H54 (cell line): Measurements from ENCODE around the gene ATP8A1.
"Not testable (repeated sequence)": the region's sequence is repeated elsewhere in the genome, so short reads cannot be mapped to it uniquely, and the experiment has no call there.

ENCODE experiments used
- DNase-seq: peaks from one replicate; pipeline ENCODE4 v3.0.0; 2011; ENCODE audit warnings: low spot score, mixed read lengths; ENCODE audit not compliant: insufficient read length
- FAIRE-seq: peaks from 3 replicates; lab custom pipeline; 2011; peaks lifted over from hg19 to GRCh38; lab: Jason Lieb, UNC
- POLR2A ChIP-seq: IDR thresholded peaks from 2 replicates; pipeline ENCODE4 v1.6.1; 2011; ENCODE audit warnings: low read depth, mild to moderate bottlenecking, low read length

ATP8A1 gene

DNA sequence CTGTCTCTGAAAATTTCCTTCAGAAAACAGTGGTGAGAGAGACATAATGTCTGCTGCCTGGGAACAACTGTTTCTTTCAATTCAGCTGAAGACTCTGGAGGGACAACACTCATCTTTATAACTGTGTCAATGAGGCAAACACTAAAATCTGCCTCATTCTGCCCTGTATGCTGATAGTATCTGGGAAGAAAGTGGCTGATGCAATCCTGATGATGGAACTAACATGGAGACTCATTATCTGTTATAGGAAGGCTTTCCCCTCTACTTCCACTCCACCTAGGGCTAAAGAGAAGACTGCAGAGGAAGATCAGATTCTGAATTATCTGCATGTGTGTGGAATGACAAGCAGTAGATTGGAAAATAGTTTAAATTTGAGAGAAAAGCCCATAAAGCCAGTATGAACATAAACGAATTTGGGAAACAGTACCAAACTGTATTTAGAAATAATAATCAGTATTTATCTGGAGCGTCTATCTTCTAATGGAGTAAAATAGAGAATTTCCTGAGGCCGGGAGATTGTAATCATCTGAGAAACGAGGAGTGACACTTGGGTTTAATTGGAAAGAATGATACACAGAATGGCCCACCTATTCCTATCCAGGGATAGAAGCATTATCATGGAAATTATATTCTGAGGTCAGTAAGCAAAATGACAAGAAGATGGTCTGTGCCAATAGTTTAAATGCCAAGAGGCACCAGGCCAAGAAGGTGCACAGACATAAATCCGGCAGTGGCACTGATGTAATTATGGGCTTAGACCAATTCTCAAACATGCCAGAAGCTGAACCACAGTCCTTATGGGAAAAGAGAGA, 174.2 kb downstream of the ATP8A1 start:
- FAIRE-seq (no peak), DNase-seq (no peak)
- no peak for TF ChIP-seq POLR2A

DNA sequence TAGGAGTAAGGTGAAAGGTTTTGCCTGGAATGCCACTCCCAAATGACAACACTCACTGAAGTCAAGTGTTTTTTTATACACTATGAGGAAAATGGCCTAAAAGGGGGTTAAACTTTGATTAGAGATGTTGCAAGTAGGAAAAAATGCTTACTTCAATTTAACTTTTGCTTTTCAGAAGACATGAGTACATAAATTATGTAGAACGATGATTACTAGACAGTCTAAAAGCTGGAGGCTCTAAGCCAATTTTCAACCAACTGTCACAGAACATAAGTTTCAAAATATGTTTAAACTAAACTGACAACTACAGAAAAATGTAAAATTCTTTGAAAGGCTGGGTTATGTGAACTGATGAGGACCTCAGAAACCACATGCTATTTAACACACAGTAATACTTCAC, 176.2 kb downstream of the ATP8A1 start:
- no peak for DNase-seq
- no peak for FAIRE-seq
- no peak for TF ChIP-seq POLR2A

DNA sequence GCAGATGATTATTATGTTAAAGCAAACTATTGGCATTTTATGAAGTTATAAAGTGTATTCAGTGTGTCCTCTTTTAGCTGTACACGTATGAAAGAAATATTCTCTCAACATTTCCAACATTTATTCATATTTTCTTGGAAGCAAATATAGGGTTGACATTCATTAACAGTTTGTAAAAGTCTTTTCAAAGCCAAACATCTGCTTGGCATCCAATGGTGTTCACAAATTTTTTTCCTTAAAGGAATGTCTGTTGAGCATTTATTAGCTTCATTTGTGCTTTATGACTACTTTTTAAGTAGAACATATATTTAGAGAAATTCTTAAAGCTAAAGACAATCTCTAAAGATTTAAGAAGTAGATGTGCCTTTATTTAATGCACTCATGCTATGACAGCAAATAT, 176.6 kb downstream of the ATP8A1 start:
- DNase-seq (no peak), FAIRE-seq (no peak)

DNA sequence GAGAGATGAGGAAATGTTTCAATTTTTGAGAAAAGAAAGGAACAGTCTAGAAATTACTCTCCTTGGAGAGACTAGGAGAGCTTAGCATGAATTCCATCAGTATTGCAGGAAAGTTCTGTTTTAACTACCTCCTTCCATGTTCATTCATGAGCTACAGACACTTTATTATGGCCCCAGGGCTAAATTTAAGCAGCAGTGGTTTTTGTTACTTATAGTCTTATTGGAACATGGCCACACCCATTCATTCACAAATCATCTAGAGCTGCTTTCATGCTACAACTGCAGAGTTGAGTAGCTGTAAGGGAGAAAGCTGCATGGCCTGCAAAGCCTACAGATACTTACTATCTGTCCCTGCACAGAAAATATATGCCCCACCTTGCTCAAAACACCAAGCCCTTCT, 178.0 kb downstream of the ATP8A1 start:
- DNase-seq, result no peak
- TF ChIP-seq POLR2A, result no peak
- no peak for FAIRE-seq

More for the DNA sequence above, 176.6 kb downstream of the ATP8A1 start:
- TF ChIP-seq POLR2A, result no peak

DNA sequence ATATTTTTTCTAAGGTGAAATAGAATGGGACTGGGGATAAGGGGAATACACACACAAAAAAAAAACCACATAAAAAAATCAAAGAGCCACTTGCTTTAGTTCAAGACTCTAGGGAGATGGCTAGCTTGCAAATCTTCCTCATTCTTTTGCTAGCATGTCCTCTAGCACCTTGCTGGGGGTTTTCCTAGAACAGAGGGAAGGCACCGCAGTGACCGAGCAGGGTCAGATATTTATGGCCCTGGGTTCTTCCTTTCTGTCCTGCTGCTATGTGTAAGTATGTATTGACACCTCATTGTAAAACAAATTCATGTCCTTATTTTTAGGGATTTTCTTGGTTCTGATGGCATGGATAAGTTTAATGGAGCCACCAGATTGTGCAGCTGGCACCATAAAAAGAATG, 178.4 kb downstream of the ATP8A1 start:
- FAIRE-seq (no peak), DNase-seq (no peak)
- no peak for TF ChIP-seq POLR2A

DNA sequence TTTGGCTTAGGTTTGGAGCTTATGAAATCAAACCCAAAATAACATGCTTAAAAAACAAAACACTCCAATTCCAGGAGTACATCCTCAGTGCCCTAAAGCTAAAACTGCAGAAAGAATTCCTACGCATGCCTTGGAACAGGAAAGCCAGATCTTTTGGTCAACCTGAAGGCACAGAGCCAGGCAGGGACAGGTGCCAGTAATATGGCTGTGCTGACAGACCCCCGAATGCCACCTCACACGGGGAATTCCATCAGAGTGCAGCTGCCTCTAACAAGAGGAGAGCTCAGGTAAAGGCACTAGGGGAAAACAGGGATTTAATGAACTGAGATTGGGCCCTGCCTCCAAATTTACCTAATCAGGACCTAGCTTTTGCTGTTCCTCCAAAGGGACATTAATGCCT, 182.5 kb downstream of the ATP8A1 start:
- FAIRE-seq (no peak), DNase-seq (no peak)
- TF ChIP-seq POLR2A, result no peak

DNA sequence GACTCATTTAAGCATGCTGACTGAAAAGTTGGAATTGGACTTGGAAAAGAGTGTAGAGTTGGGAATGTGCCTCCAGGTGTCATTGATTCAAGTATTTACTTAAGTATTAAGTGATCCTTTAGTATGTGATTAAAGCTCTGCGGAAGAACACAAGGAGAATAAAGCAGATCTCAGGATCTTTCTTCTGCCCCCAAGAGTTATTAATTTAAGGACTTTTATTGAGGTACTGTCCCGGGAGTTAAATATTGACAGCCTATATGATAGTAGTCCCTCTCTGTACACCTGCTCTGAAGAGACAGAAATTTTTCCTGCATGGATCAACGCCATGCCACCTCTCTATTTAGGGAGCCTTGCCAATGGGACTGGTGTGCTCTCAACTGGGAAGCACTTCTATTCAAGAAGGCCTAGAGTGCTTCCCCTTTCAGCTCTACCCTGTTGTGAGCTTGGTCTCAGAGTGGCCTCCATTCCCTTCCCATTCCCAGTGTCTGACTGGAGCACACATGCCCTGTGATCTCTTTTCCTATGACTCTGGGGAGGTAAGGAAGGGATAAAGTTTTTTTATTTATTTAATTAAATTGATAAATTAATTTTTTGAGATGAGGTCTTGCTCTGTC, 183.7 kb downstream of the ATP8A1 start:
- no peak for TF ChIP-seq POLR2A
- no peak for DNase-seq
- no peak for FAIRE-seq

DNA sequence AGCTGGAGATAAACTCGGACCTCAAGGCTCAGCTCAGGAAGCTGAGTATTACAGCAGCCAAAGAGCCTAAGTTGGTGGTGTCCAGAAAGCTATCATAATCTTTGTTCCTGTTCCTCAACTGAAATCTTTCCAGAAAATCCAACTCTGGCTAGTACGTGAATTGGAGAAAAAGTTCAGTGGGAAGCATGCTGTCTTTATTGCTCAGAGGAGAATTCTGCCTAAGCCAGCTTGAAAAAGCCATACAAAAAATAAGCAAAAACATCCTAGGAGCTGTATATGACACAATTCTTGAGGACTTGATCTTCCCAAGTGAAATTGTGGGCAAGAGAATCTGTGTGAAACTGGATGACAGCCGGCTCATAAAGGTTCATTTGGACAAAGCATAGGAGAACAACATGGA, 185.0 kb downstream of the ATP8A1 start:
- DNase-seq, result no peak
- TF ChIP-seq POLR2A, result no peak
- no peak for FAIRE-seq

DNA sequence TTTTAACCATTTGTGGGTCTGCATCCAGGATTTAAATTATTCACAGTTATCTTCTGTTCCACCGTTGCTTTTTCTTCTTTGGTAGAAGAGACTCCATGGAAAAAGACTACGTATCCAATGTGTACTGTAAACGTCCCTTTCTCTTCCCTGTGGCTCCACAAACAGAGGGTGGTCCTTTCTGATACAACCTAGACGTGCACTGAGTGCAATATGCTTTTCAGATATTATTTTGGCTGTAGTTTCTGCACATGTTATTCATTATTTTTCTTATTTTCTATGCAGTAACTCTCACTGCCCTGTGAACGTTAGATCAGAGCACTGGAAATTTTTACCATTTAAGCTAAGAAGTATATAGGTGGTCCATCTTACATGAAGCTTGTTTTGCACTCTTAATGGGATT, 186.9 kb downstream of the ATP8A1 start:
- FAIRE-seq (no peak), DNase-seq (no peak)
- no peak for TF ChIP-seq POLR2A

DNA sequence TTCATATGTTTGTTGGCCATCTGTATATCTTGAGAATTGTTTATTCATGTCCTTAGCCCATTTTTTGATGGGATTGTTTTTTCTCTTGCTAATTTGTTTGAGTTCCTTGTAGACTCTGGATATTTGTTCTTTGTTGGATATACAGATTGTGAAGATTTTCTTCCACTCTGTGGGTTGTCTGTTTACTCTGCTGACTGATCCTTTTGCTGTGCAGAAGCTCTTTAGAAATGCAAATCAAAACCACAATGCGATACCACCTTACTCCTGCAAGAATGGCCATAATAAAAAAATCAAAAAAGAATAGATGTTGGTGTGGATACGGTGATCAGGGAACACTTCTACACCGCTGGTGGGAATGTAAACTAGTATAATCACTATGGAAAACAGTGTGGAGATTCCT, 189.1 kb downstream of the ATP8A1 start:
- not testable (repeated sequence) for DNase-seq, FAIRE-seq

DNA sequence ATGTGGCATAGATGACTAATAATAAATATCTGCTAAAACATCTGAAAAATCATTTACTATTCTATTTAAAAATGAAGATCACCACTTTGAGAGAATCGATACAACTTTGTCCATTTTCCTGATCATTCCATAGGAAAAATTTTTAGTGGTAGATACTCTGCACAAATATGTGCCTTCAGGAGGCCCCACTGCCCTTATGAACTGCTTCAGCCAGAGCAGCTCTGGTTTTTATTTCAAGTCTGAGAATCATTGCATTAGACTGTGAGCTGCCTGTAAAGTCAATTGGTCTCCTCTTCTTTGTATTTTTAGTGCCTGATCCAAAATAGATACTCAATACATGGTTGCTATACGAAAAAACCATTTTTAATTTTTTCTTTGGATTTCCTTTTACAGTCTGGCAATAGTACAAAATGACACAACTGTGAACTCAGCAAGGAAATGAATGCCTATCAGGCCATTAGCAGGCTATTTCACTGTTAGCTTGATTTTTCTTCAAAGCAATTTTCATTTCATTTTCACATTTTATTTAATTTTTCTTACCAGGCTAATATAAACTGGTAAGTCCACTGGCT, 190.5 kb downstream of the ATP8A1 start:
- no peak for FAIRE-seq
- no peak for DNase-seq
- no peak for TF ChIP-seq POLR2A

DNA sequence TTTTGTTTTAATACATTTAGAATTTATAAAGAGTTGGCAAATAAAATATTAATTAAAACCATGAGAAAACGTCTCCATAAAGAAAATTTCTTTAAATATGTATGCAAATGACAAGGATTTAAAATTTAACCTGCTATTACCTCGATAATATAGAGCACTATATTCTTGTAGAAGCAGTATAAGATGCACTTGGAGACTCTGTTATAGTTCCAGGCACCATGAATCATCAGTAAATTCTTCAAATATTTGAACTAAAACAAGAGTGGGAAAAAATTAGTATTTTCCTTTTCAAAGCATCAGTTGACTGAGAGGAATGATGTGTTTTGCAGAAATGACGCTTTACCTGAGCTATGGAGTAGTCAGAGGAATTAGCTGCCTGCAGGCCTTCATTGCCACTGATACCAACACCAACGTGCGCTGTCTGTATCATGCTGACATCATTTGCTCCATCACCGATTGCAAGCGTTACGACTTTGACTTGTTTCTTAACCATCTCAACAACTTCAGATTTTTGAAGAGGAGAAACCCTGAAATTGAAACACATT, 192.3 kb downstream of the ATP8A1 start:
- no peak for FAIRE-seq
- no peak for DNase-seq
- no peak for TF ChIP-seq POLR2A

DNA sequence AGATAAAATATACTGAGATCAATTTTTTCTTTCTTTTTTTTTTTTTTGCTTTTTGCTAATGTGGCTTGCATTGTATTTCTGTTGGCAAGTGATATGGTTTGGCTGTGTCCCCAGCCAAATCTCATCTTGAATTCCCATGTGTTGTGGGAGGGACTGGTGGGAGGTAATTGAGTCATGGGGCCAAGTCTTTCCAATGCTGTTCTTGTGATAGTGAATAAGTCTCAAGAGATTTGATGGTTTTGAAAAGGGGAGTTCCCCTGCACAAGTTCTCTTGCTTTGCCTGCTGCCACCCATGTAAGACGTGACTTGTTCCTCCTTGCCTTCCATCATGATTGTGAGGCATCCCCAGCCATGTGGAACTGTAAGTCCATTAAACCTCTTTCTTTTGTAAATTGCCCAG, 195.7 kb downstream of the ATP8A1 start:
- FAIRE-seq, DNase-seq: not testable (repeated sequence)

DNA sequence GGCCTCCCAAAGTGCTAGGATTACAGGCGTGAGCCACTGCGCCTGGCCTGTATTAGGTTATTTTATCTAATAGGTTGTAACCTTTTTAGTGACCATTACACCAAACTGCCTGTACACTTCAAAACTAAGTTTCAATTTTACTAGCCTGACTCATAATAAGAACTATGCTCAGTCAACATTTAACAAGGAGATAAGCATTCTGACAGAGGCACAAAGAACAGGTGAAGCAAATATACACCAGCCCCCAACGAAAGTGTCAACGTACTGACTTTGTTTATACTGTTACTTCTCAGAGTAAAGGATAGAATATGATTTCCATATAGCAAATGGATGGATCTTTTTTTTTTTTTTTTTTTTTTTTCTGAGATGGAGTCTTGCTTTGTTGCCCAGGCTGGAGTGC, 196.9 kb downstream of the ATP8A1 start:
- FAIRE-seq, result no peak
- TF ChIP-seq POLR2A, result no peak
- DNase-seq, result no peak
